ENCODE data around the gene ATP2A3.

DNA sequence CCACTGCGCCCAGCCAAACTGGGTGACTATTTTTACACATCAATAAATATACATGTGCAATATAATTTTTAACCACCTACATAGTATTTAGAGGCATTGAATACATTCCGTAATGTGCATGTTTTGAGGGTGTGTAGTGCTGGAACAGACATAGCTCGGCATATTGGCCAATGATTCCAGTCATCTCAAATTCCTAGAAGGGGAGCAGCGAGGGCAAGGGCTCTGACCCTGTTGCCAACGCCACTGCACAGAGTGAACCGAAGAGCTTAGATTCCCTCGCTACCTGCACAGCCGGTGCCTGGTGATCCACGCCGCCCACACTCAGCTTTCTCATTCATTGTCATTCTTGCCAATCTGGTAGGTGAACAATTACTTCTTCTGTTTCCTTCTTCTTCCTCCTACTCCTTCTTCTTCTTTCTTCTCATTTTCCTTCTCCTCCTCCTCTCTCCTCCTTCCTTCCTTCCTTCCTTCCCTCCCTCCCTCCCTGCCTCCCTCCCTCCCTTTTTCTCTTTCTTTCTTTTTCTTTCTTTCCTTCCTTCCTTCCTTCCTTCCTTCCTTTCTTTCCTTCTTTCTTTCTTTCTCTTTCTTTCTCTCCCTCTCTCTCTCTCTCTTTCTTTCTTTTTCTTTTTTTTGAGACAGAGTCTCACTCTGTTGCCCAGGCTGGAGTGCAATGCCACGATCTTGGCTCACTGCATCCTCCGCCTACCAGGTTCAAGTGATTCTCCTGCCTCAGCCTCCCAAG lies 26.3 kb upstream of the ATP2A3 start:
- TF ChIP-seq, protein P1, sequence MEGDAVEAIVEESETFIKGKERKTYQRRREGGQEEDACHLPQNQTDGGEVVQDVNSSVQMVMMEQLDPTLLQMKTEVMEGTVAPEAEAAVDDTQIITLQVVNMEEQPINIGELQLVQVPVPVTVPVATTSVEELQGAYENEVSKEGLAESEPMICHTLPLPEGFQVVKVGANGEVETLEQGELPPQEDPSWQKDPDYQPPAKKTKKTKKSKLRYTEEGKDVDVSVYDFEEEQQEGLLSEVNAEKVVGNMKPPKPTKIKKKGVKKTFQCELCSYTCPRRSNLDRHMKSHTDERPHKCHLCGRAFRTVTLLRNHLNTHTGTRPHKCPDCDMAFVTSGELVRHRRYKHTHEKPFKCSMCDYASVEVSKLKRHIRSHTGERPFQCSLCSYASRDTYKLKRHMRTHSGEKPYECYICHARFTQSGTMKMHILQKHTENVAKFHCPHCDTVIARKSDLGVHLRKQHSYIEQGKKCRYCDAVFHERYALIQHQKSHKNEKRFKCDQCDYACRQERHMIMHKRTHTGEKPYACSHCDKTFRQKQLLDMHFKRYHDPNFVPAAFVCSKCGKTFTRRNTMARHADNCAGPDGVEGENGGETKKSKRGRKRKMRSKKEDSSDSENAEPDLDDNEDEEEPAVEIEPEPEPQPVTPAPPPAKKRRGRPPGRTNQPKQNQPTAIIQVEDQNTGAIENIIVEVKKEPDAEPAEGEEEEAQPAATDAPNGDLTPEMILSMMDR (IDR thresholded peaks at IDR 0.05), result no peak
- TF ChIP-seq POLR2A (IDR thresholded peaks at IDR 0.05), result no peak

Measured in heart left ventricle (tissue), 13 donors.